HG03064 (cell line): ENCODE data around the gene ZNF76.

ENCODE experiments used
- ATAC-seq: cut with Tn5 transposase; IDR thresholded peaks from one replicate; pipeline ENCODE4 v1.9.1; 2021; ENCODE audit warnings: low read depth; ENCODE audit not compliant: unreplicated experiment

Gene ZNF76

DNA sequence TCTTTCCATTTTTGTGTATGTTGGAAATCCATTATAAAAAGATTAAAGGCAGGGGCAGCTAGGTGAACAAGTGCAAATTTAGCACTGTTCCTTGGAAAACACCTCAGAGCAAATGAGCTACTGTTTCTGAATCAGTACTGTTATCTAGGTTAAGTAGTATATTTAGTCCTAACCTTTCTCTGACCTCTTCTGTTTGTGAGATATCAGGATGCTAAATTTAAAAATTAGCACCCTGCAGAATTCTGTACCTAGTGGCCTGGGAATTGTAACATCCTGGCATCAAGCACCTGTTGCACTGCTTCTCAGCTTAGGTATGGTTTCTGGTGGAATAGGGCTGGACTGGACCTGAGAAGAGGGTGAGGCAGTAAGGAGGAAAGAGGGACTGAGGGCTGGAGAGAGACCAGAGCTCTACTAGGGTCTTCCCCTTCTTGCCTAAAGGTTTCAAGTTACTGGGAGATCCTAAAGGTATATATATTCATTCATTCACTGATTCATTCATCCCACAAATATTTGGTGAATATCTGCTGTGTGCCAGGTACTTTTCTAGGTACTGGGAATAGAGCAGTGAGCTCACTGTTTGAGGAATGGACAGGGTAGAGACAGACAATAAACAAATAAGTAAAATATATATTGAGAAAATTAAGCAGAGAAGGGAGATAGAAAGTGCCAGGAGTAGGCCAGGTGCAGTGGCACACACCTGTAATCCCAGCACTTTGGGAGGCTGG, 5.2 kb downstream of the ZNF76 start:
- no peak for ATAC-seq

DNA sequence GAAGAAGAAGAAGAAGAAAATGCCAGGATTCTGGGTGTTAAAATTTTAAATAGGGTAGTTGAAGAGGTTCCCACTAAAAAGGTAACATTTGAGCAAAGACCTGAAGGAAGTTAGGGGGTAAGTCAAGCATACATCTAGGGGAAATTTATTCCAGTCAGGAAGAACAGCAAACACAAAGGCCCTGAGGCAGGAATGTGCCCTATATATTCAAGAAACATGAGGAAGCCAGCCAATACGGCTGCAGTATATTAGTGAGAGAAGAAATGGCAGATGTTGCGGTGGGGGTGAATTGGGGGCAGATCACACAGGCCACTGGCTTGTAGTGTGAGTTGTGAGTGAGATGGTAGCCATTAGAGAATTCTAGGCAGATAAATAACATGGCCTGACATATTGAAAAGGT, 6.0 kb downstream of the ZNF76 start:
- no peak for ATAC-seq

DNA sequence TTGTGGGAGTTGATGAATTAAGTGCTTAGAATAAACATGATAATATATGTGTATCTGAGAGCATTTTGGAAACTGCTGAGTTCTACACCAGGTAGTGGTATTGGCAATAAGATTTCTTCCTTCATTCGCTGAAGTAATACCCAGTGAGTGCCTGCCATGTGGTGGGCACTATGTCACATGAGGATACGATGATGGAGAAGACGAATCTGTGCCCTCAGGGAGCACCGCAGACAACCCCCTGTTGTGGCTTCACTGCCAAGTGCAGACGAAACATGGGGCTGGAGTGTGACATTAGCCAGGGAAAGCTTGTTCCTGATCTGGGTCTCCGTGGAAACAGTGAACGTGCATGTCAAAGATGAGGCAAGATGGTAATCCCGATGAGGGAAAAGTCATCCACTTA, 7.9 kb downstream of the ZNF76 start:
- no peak for ATAC-seq

DNA sequence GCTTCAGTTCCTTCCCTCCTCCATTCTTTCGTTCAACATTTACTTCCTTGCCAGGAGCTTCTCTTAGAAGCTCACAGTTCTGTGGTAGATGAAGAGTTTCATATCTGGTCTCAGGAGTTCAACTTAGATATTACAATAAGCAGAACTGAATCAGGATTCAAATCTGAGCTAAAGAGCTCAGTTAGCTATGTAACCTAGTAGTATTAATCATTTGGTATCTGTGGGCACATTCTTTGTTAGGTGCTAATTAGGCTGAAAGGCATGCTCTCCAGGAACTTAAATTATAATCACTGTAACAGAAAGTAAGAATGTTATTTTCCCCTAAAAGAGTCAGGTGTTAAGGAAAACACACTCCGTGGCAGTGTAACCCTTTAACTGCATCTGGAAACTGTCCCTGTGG, 8.4 kb downstream of the ZNF76 start:
- no peak for ATAC-seq

DNA sequence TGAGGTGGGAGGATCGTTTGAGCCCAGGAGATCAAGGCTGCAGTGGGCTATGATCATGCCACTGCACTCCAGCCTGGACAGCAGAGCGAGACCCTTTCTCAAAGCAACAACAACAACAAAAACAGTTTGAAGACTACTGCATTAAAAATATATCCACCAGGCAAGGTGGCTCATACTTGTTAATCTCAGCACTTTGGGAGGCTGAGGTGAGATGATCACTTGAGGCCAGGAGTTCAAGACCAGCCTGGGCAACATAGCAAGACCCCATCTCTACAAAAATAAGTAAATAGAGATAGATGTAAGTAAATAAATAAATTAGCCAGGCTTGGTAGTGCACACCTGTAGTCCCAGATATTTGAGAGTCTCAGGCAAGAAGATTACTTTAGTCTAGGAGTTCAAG, 12.5 kb downstream of the ZNF76 start:
- ATAC-seq, result no peak

DNA sequence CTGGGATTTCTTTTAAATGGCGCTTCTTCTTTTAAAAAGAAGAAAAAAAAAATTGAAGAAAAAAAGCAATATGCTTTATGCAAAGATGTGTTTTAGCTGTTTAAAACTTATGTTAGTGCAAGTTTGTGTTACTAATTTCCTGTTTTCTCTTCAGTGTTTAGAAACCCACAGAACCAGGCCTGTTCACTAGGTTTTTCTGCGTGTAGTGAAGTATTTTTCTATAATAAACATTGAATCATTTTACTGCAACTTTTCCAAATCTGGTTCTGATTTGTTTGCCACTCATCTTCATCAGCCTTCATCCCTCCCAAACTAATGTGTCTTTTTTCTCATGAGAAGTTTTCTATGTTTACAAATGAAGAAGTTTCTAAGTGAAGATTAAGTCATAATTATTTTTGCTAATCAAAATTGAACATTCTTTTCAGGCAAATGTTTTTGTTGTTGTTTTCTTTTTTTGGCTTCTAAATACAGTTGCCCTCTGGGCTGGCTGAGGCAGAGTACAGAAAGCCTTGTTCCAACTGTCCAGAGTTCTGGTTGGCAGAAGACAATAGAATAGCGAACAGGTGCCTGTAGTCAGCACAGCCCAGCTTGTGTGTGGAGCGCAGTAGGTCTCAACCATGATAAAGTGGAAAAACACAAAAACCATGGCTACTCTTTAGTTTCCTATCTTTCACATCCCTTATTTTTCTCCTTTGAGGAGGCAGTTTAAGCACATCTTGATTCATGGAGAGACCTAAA, 14.5 kb downstream of the ZNF76 start:
- no peak for ATAC-seq

DNA sequence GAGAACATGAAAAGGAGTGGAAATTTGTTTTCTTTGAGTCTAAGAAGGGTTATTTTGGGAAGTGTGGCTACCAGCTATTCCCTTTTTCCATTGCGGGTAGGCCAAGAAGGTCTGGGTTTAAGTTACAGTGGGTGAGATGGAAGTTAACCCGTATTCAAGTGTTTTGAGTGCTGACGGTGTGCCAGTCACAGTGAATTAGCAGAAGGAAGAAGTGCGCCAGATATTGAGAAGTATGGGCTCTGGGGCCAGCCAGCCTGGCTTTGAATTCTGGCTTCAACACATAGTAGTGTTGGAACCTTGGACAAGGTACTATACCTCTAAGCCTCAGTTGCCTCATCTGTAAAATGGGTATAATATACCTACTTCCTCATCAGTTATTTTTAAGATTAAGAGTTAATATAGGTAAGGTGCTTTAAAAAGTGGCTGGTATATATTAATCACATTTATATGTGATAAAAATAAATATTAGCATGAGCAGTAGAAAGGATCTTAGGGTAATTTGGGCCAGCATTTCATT, 16.3 kb downstream of the ZNF76 start:
- ATAC-seq, result no peak

DNA sequence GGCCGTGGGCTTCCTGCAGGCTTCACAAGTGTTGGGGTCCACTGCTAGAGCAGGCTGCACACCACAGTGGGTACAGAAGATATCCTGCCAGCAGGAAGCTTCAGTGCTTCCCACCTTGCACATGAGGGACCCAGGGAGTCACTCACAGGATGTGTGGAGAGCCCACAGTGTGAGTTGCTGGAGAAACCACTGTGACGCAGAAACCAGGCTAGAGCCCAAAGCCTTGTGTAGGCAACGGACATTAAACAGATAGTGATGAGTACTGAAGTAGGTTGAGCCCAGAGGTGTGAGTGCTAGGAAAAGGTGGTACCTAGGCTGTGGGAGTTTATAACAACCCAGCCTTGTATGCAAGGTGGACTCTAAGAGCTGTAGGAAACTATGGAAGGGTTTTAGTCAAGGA, 19.2 kb downstream of the ZNF76 start:
- ATAC-seq, result no peak

DNA sequence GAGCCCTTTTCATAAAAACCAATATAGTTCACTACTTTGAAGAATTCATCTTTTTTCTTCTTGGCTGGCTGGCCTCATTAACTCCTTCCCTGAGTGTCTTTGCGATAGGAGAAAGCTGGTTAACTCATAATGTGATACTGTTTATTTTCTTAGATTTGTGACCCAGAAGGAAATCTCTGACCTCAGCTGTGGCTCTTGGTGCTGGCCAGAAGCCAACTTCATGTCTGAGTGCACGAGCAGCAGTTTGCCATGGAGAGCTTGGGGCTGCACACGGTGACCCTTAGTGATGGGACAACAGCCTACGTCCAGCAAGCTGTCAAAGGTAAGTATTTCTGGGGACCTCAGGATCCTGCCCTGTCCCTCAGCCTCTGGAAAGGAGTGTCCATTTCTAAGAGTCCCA, 21.4 kb downstream of the ZNF76 start:
- ATAC-seq, result no peak

DNA sequence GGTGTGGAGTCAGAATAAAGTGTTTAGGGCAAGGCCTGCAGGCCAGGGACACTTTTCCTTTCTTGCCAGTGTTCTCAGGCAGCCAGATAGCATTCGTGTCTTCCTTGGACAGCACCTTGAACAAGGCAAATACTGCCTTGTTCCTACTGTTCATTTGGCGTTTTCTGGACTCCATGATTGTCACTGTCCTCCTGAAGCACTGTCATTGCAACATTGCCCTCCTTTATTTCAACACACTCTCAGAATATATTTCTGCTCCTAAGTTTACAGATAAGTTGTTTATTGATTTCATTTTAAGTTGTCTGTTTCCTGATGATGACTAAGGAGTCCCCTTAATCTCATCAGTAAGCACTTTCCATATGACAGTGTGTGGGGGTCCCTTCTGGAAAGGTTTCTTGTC, 22.9 kb downstream of the ZNF76 start:
- no peak for ATAC-seq

DNA sequence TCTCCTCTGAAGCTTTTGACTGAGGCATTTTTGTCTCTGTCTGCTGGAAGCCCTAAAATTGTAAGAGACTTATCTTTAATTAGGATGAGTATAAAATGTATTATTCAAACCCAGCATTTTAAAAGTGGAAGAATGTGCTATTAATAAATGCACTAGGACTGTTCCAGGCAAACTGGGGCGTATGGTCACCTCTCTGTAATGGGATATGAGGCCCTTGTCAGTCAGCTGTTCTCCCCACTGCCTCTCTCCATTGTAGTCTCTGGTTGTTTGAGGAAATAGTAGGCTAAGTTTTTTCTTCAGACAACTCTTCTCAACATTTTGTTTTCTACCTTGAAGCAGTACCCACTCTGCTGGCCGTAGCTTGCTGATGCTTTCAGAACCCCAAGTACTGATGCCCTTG, 23.8 kb downstream of the ZNF76 start:
- ATAC-seq, result no peak

DNA sequence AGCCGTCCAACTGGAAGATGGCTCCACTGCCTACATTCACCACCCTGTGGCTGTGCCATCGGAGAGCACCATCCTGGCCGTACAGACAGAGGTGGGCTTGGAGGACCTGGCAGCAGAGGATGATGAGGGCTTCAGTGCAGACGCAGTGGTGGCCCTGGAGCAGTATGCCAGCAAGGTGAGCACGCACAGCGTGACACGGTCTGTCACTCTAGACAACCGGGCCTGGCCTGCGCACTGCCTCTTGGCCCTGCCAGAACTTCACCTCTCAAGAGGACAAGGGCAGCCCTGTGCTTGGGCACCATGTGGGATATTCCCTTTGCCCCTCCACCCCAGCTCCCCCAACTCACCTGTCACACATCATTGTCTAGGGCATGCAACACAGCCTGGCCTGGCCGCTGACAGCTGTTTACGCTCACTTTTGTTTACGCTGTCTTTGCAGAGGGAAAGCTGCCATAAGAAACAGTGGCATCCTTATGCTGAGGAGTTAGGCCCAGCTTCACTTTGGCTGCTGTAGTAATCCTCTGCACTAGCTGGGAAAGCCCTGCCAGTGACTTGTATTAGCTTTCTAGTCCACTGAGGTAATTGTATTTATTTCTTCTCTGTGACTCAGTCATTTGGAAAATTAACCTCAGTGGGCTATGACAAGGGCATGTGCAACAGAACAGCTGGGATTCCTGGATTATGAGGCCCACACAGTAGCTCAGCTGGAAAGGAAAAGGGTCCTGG, 28.3 kb downstream of the ZNF76 start:
- no peak for ATAC-seq

DNA sequence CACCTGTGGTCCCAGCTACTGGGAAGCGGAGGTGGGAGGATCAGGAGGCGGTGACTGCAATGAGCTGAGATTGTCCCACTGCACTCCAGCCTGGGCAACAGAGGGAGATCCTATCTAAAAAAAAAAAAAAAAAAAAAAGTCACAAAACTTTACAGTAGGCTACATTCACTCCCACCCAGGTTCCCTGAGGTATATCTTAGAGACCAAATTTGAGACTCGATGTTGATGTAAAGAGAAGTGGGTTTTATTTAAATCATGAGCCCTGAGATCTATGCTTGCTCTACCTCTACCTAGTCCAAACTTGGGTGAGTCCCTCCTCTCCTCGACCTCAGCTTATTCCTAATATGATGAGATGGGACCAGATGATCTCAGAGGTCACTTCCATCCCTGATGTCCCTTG, 29.3 kb downstream of the ZNF76 start:
- ATAC-seq, result no peak

DNA sequence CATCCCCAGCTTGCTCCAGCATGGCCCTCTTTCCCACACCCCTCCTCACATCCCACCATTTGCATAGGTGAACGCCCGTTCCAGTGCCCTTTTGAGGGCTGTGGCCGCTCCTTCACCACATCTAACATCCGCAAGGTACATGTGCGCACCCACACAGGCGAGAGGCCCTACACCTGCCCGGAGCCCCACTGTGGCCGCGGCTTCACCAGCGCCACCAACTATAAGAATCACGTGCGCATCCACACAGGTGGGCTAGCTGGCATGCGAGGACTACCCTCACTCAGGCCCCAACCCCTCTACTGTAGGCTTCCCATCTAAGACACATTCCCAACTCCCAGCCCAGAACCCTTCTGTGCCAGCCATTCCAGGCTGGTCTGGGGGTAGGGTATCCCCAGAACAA, 32.0 kb downstream of the ZNF76 start:
- no peak for ATAC-seq

DNA sequence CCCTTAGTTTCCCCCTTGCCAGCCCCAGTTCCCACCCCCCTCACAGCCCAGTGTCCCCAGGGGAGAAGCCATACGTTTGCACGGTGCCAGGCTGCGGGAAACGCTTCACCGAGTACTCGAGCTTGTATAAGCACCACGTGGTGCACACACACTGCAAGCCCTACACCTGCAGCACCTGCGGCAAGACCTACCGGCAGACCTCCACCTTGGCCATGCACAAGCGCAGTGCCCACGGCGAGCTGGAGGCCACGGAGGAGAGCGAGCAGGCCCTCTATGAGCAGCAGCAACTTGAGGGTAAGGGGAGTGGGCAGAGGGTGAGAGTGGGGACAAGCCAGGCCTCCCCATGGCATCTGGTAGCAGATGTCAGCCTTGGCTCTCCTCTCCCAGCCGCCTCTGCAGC, 33.0 kb downstream of the ZNF76 start:
- ATAC-seq, result no peak

DNA sequence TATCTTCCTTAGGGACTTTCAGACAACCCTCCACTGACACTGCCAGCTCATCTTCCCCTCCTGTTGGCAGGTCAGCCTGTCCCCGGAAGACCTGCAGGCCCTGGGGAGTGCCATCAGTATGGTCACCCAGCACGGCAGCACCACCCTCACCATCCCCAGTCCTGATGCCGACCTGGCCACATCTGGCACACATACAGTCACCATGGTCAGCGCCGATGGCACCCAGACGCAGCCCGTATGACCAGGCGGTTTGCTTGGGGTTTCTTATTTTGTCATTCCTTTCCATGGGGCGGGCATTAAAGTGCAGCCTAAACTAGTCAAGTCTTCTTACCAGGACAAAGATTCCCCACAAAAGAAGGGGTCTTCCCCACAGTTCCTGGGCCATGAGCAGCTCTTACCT, 34.1 kb downstream of the ZNF76 start:
- no peak for ATAC-seq

DNA sequence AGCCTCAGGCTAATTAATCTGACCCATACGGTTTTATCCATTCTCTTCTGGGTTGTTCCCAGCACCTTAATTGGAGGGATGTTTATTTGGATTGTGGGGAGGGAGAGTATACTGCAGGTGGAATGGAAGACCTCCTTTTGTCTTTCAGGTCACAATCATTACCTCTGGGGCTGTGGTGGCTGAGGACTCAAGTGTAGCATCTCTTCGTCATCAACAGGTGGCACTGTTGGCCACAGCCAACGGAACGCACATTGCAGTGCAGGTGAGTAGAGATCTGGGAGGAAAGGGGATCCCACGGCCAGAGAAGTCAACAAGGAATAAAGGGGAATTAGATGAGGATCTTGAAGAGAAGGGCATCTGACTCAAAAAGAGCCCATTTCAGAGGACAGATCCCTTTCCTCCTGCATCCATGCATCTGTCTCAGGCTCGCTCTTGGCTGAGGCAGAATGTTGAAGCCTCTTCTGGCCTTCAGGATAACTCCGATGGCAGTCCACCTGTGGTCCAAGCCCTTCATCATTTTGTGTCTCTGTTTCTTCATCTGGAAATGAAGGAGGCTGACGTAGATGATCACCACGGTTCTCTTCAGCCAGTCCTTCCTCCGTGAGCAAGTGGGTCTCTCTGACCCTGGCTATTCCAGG, 34.9 kb downstream of the ZNF76 start:
- no peak for ATAC-seq

DNA sequence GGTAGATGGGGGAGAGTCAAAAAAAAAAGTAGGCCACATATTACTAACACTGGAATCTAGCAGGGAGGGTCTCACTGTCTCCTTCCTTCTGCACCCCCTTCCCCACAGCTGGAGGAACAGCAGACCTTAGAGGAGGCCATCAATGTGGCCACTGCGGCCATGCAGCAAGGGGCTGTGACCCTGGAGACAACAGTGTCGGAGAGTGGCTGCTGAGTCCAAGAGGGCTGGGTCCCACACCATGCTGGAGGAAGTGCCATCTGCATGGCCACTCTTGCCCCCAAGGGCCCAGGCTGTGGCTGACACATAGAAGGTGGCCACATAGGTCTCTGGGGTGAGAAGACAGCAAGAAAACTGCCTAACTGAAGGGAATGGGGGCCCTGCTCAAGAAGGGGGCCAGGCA, 35.5 kb downstream of the ZNF76 start:
- no peak for ATAC-seq

DNA sequence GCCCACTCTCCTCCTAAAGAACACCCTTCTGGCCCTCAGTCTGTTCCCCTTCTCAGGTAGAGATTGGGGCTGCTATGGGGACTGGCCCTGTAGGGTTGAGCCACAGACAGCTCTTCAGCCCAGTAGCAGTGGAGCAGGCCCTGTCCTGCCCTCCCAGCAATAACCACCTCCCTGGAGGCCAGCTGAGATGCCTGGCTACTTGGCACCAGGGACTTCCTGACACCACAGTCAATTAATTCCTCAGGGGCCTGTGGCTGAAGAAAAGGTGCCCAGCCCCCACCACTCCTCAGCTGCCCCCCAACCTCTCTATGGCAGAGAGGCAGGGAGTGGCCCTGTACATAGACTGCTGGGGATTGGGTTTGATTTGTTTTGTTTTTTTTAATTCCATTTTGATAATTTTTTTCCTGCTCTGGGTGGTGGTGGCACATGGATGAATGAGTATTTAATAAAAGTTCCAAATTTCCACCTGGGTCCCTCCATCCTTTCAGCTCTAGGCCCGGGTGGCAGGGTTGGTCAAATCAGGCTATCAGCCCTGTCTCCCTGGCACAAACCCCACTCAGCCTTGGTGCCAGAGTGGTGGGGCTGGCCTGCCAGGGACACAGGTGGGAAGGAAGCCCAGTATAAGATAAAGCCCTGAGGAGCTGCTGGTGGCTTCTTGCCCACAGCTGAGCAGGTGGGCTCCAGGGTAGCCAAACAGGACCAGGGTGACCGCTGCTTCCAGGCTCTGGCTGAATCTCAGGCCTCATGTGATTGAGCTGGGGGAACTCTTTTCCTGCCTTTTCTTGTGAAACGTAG, 36.2 kb downstream of the ZNF76 start:
- ATAC-seq, result no peak

DNA sequence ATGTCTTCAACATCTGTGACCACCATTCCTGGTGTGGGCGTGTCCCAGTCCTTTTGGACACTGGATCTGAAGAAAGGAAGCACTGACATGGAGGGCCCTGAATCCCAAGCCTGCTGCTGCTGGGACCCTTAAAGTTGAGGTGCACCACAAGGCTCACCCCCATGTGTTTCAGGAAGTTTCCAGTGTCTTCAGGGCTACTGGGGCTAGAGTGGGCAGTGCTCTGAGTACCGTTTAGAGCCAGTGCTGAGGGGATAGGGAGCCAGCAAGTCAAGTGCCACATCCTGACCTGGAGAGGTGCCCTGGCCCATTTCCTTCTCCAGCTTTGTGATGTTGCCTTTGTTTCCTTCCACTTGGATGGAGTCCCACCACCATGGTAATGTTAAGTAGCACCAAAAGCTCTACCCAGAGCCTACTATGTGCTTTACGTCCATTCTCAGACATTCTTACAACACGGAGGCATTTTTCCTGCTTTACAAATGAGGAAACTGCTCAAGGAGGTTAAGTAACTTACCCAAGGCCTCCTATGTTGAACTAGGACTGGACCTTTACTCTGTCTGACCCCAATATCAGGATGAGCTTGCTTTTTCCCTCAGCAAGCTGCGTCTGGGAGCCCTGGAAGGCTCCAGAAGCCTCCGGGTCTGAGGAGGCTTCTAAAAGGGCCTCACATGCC, 37.5 kb downstream of the ZNF76 start:
- no peak for ATAC-seq
